ENCODE data around the gene SUOX.

- TF ChIP-seq CTCF (IDR thresholded peaks at IDR 0.05; ENCODE audit: low read depth, low read length), result no peak
- TF ChIP-seq MYC (IDR thresholded peaks at IDR 0.05; ENCODE audit: low read depth, low read length), result no peak
- no peak for TF ChIP-seq POLR2A (IDR thresholded peaks at IDR 0.05; ENCODE audit: extremely low read depth, insufficient read length)
Observed at GRCh38 chr12:56017181-56017580, 20.1 kb downstream of the SUOX start.
